Measurements from ENCODE around the gene SLC2A1.
A peak's percentile ranks its signal among the peaks of the same experiment; 100 is the strongest.

SLC2A1 gene

GRCh38 chr1:42958488-42959319 is at the start of gene SLC2A1:
SLC2A1 (minus strand) TSS chr1:42958868; CDS start chr1:42958651, 217 bp downstream.
- peak; percentile 44 to 98 (median 93) for DNase-seq

GRCh38 chr1:43007377-43008114 is 48.9 kb upstream of the SLC2A1 start:
- DNase-seq: no peak

- no peak for DNase-seq
Measured at GRCh38 chr1:43005460-43006361, 47.0 kb upstream of the SLC2A1 start.

- no peak for DNase-seq
Measured at GRCh38 chr1:43004587-43005459, 46.2 kb upstream of the SLC2A1 start.

GRCh38 chr1:43002766-43003165 is 44.1 kb upstream of the SLC2A1 start:
- DNase-seq: no peak

GRCh38 chr1:43002116-43002515 is 43.4 kb upstream of the SLC2A1 start:
- no peak for DNase-seq

GRCh38 chr1:43001434-43001833 is 42.8 kb upstream of the SLC2A1 start:
- no peak for DNase-seq

- no peak for DNase-seq
Measured at GRCh38 chr1:43000271-43000670, 41.6 kb upstream of the SLC2A1 start.

GRCh38 chr1:42999308-42999707 is 40.6 kb upstream of the SLC2A1 start:
- no peak for DNase-seq

- DNase-seq: no peak
Measured at GRCh38 chr1:42998386-42998785, 39.7 kb upstream of the SLC2A1 start.

- DNase-seq: no peak
Measured at GRCh38 chr1:42996384-42996970, 37.8 kb upstream of the SLC2A1 start.

- peak in 3 of 51 donors; percentile 5 to 31 (median 31) for DNase-seq
Measured at GRCh38 chr1:42993502-42994136, 35.0 kb upstream of the SLC2A1 start.

GRCh38 chr1:42992054-42992571 is 33.4 kb upstream of the SLC2A1 start:
- DNase-seq: no peak

GRCh38 chr1:42990757-42991346 is 32.2 kb upstream of the SLC2A1 start:
- DNase-seq: no peak

GRCh38 chr1:42983693-42984092 is 25.0 kb upstream of the SLC2A1 start:
- DNase-seq: no peak

GRCh38 chr1:42983253-42983652 is 24.6 kb upstream of the SLC2A1 start:
- no peak for DNase-seq

- no peak for DNase-seq
Measured at GRCh38 chr1:42982641-42983040, 24.0 kb upstream of the SLC2A1 start.

GRCh38 chr1:42981871-42982270 is 23.2 kb upstream of the SLC2A1 start:
- DNase-seq: no peak

GRCh38 chr1:42981255-42981805 is 22.7 kb upstream of the SLC2A1 start:
- DNase-seq: no peak

Data from hypothalamus (tissue), 51 donors.